Nephron progenitor cell (in vitro differentiated cells): Measurements from ENCODE around the gene CLASP1.

Source experiments
- DNase-seq: peaks from one replicate; pipeline ENCODE4 v3.0.0; 2021
- H3K27ac Mint-ChIP-seq: 2 replicates; pipeline ENCODE4 v1.8.0; 2021; ENCODE audit warnings: mild to moderate bottlenecking, moderate library complexity, mixed read lengths
- H3K27me3 Mint-ChIP-seq: 2 replicates; pipeline ENCODE4 v1.8.0; 2021; ENCODE audit warnings: mild to moderate bottlenecking, low read depth, mixed read lengths; ENCODE audit not compliant: poor library complexity
- H3K36me3 Mint-ChIP-seq: 2 replicates; pipeline ENCODE4 v1.8.0; 2021; ENCODE audit warnings: low read depth, mixed read lengths
- H3K4me1 Mint-ChIP-seq: 2 replicates; pipeline ENCODE4 v1.8.0; 2021; ENCODE audit warnings: mixed read lengths
- H3K4me3 Mint-ChIP-seq: 2 replicates; pipeline ENCODE4 v1.8.0; 2021; ENCODE audit warnings: mild to moderate bottlenecking, moderate library complexity, mixed read lengths
- H3K9me3 Mint-ChIP-seq: 2 replicates; pipeline ENCODE4 v1.8.0; 2021; ENCODE audit warnings: mild to moderate bottlenecking, moderate library complexity, mixed read lengths
- CTCF ChIP-seq: fragments of 200-600 bp; sonication (generic); IDR thresholded peaks from 2 replicates; pipeline ENCODE4 v1.5.0; 2021; ENCODE audit warnings: antibody characterized with exemption

CLASP1 gene

GRCh38 chr2:121289271-121289670, 360.0 kb downstream of the CLASP1 start:
- Mint-ChIP-seq H3K27ac (no peak overlapping the region), H3K9me3 (no peaks in the 10 kb centered on the region), H3K4me1 (peaks cover 9% of the 10 kb centered on the region), H3K27me3 (peaks cover 77% of the 10 kb centered on the region), H3K36me3 (no peaks in the 10 kb centered on the region), H3K4me3 (no peak overlapping the region)
- DNase-seq: no peak
- no peak for TF ChIP-seq CTCF

- no peak for DNase-seq
- Mint-ChIP-seq H3K4me1 (peaks cover 16% of the 10 kb centered on the region), H3K36me3 (no peaks in the 10 kb centered on the region), H3K27ac (no peak overlapping the region), H3K27me3 (peaks cover 78% of the 10 kb centered on the region), H3K4me3 (no peak overlapping the region), H3K9me3 (no peaks in the 10 kb centered on the region)
- TF ChIP-seq CTCF: no peak
Measured at GRCh38 chr2:121288454-121289231, 360.6 kb downstream of the CLASP1 start.

GRCh38 chr2:121287956-121288355, 361.3 kb downstream of the CLASP1 start:
- peaks cover 78% of the 10 kb centered on the region for H3K27me3 Mint-ChIP-seq
- no peaks in the 10 kb centered on the region for H3K9me3 Mint-ChIP-seq
- DNase-seq: no peak
- H3K4me1 Mint-ChIP-seq: peaks cover 21% of the 10 kb centered on the region
- H3K4me3 Mint-ChIP-seq: no peak overlapping the region
- no peak overlapping the region for H3K27ac Mint-ChIP-seq
- no peak for TF ChIP-seq CTCF
- no peaks in the 10 kb centered on the region for H3K36me3 Mint-ChIP-seq
